ENCODE data around the gene NDUFB2. TPM values are rescaled to one million over a fixed set of nuclear protein-coding genes. Genes with fewer than 3 reads are reported as not detected.
"Not testable (repeated sequence)": the region's sequence is repeated elsewhere in the genome, so short reads cannot be mapped to it uniquely, and the experiment has no call there.

NDUFB2 gene
- total and polyA plus RNA-seq, 2 experiments from 2014 or later, result 267 to 693 TPM

DNA sequence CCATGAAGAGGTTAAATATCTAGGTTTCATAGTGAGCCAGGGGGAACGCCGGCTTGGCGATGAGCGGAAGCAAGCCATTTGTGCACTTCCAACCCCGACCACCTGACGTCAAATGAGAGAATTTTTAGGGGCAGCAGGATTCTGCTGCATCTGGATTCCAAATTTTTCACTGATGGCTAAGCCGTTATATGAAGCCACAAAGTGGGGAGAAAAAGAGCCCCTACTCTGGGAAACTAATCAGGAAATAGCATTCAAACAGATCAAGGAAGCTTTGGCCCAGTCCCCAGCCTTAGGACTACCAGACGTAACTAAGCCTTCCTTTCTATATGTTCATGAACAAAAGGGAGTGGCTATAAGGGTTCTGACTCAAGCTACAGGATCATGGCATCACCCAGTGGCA is 36.7 kb upstream of the NDUFB2 start:
- TF ChIP-seq, protein P1, sequence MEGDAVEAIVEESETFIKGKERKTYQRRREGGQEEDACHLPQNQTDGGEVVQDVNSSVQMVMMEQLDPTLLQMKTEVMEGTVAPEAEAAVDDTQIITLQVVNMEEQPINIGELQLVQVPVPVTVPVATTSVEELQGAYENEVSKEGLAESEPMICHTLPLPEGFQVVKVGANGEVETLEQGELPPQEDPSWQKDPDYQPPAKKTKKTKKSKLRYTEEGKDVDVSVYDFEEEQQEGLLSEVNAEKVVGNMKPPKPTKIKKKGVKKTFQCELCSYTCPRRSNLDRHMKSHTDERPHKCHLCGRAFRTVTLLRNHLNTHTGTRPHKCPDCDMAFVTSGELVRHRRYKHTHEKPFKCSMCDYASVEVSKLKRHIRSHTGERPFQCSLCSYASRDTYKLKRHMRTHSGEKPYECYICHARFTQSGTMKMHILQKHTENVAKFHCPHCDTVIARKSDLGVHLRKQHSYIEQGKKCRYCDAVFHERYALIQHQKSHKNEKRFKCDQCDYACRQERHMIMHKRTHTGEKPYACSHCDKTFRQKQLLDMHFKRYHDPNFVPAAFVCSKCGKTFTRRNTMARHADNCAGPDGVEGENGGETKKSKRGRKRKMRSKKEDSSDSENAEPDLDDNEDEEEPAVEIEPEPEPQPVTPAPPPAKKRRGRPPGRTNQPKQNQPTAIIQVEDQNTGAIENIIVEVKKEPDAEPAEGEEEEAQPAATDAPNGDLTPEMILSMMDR (IDR thresholded peaks at IDR 0.05; ENCODE audit: low read depth, low read length), result no peak
- H3K4me1 ChIP-seq (ENCODE audit: low read depth), result peaks cover 9% of the 10 kb centered on the region
- DNase-seq (ENCODE audit: low read depth in 1 of 2, low spot score in 1 of 2), result no peak
- H3K9me3 ChIP-seq (ENCODE audit: low read depth), result no peaks in the 10 kb centered on the region
- H3K27ac ChIP-seq, result no peak overlapping the region
- H3K36me3 ChIP-seq, result no peaks in the 10 kb centered on the region
- no peak overlapping the region for H3K4me3 ChIP-seq
- no peaks in the 10 kb centered on the region for H3K27me3 ChIP-seq

DNA sequence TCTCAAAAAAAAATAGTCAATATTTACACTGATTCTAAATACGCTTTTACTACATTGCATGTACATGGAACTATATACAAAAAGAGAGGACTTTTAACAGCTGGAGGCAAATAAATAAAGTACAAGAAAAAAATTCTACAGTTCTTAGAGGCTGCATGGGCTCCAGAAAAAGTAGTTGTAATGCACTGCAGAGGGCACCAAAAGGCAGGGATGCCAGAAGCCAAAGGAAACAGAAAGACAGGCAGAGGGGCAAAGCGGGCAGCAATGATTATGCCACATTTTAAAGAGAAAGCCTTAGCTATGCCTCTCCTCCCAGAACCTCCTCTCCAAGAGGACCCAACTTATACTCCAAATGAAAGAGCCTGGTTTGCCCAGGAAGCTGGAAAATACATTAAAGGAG is 35.4 kb upstream of the NDUFB2 start:
- DNase-seq (ENCODE audit: low read depth in 1 of 2, low spot score in 1 of 2), result no peak
- Histone ChIP-seq H3K4me1 (ENCODE audit: low read depth) (peaks cover 9% of the 10 kb centered on the region), H3K36me3 (no peaks in the 10 kb centered on the region), H3K27ac (no peak overlapping the region), H3K9me3 (ENCODE audit: low read depth) (no peaks in the 10 kb centered on the region), H3K27me3 (no peaks in the 10 kb centered on the region), H3K4me3 (no peak overlapping the region)
- TF ChIP-seq, protein P1 (IDR thresholded peaks at IDR 0.05; ENCODE audit: low read depth, low read length), result peak; percentile 11

DNA sequence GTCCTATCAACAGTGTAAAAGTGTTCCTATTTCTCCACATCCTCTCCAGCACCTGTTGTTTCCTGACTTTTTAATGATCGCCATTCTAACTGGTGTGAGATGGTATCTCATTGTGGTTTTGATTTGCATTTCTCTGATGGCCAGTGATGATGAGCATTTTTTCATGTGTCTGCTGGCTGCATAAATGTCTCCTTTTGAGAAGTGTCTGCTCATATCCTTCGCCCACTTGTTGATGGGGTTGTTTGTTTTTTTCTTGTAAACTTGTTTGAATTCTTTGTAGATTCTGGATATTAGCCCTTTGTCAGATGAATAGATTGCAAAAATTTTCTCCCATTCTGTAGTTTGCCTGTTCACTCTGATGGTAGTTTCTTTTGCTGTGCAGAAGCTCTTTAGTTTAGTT is 33.6 kb upstream of the NDUFB2 start:
- H3K36me3 ChIP-seq; H3K9me3 ChIP-seq (ENCODE audit: low read depth); H3K4me1 ChIP-seq (ENCODE audit: low read depth); H3K27me3 ChIP-seq; DNase-seq (ENCODE audit: low read depth in 1 of 2, low spot score in 1 of 2); H3K4me3 ChIP-seq; H3K27ac ChIP-seq: not testable (repeated sequence)

DNA sequence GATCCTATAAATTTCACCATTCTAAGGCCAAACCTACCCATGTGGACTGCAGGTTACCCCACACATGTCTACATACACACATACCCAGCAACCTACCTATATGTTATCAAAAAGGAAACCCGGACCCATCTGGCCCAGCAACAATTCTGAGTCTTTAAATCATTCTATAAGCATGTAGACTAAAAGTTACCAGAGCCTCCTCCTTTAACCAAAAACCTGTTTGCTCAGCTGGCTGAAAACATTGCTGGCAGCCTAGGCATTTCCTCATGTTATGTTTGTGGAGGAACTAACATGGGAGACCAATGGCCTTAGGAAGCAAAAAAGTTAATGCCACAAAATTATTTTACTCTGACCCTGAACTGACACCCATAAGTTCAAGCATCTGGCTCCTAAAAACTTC is 29.0 kb upstream of the NDUFB2 start:
- Histone ChIP-seq H3K36me3 (no peaks in the 10 kb centered on the region), H3K27me3 (no peaks in the 10 kb centered on the region), H3K4me3 (no peak overlapping the region), H3K9me3 (ENCODE audit: low read depth) (no peaks in the 10 kb centered on the region), H3K4me1 (ENCODE audit: low read depth) (no peaks in the 10 kb centered on the region), H3K27ac (no peak overlapping the region)
- DNase-seq (ENCODE audit: low read depth in 1 of 2, low spot score in 1 of 2), result no peak
- TF ChIP-seq, protein P1 (IDR thresholded peaks at IDR 0.05; ENCODE audit: low read depth, low read length), result no peak

DNA sequence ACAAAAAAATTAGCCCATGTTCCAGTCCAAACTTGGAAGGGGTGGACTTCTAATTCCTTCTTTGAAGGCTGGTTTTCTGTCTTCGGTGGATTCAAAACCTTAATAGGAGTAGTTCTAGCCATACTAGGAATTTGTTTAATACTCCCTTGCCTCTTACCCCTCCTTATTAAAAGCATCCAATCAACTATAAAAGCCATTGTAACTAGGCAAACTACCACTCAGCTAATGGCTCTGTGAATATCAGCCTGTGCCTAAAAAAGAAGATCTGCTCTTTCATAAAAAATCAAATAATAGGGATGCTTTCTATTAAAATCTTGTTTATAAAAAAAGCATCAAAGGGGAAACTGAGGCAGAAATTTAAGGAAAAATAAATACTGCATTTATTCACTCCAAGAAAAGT is 27.9 kb upstream of the NDUFB2 start:
- Histone ChIP-seq H3K4me1 (ENCODE audit: low read depth) (no peaks in the 10 kb centered on the region), H3K36me3 (no peaks in the 10 kb centered on the region), H3K27me3 (no peaks in the 10 kb centered on the region), H3K4me3 (no peak overlapping the region), H3K9me3 (ENCODE audit: low read depth) (no peaks in the 10 kb centered on the region), H3K27ac (no peak overlapping the region)
- DNase-seq (ENCODE audit: low read depth in 1 of 2, low spot score in 1 of 2), result no peak
- TF ChIP-seq, protein P1 (IDR thresholded peaks at IDR 0.05; ENCODE audit: low read depth, low read length), result no peak

DNA sequence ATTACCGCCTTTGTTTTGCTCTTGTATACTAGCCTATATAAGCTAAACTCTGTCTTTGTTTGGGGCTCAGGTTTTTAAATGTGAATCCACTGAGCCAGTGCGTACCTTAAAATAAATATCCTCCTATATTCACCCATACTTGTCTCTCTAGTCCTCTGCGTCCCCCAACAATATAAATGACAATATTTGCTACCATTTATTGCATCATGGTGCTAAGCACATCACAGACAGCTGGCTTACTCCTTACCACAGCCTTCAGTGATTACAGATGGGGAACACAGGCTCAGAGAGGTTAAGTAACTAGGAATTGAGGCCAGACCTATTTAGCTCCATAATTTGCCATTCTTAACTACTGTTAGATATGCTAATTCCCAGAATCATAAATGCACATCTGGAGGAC is 27.2 kb upstream of the NDUFB2 start:
- no peak for DNase-seq (ENCODE audit: low read depth in 1 of 2, low spot score in 1 of 2)
- Histone ChIP-seq H3K27me3 (no peaks in the 10 kb centered on the region), H3K36me3 (no peaks in the 10 kb centered on the region), H3K27ac (no peak overlapping the region), H3K4me1 (ENCODE audit: low read depth) (no peaks in the 10 kb centered on the region), H3K9me3 (ENCODE audit: low read depth) (no peaks in the 10 kb centered on the region), H3K4me3 (no peak overlapping the region)
- TF ChIP-seq, protein P1 (IDR thresholded peaks at IDR 0.05; ENCODE audit: low read depth, low read length), result no peak

DNA sequence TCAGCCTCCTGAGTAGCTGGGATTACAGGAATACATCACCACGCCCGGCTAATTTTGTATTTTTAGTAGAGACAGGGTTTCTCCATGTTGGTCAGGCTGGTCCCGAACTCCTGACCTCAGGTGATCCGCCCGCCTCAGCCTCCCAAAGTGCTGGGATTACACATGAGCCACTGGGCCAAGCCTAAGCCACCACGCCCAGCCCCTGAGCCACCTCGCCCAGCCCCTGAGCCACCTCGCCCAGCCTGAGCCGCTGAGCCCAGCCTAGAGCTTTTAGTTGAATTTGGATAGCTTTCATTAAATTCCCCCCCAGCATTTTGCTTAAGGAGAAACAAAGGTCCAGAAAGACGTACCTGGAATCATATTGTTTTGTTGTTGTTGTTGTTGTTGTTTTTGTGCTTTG is 26.6 kb upstream of the NDUFB2 start:
- DNase-seq (ENCODE audit: low read depth in 1 of 2, low spot score in 1 of 2); H3K4me1 ChIP-seq (ENCODE audit: low read depth); H3K4me3 ChIP-seq; H3K27ac ChIP-seq; H3K9me3 ChIP-seq (ENCODE audit: low read depth); H3K36me3 ChIP-seq; H3K27me3 ChIP-seq: not testable (repeated sequence)
